GM23338 (cell line): Measurements from ENCODE around the gene SLIT1. TPM values are rescaled to one million over a fixed set of nuclear protein-coding genes. Genes with fewer than 3 reads are reported as not detected.
A peak's percentile ranks its signal among the peaks of the same experiment; 100 is the strongest.

Source experiments
- ATAC-seq: fragments of 200-7000 bp; cut with Tn5 transposase; 3 replicates; pipeline ENCODE4 v1.9.1; 2020
- DNase-seq: peaks from one replicate; pipeline ENCODE4 v3.0.0-alpha.2; 2015; ENCODE audit warnings: low spot score
- H2AFZ ChIP-seq: fragments of 200-600 bp; sonication (generic); 2 replicates; pipeline ENCODE4 v1.8.0; 2016; ENCODE audit warnings: antibody characterized with exemption, mild to moderate bottlenecking, moderate library complexity
- H3F3A ChIP-seq: fragments of 200-600 bp; sonication (generic); replicated peaks from 2 replicates; pipeline ENCODE4 v1.8.0; 2017; ENCODE audit warnings: antibody characterized with exemption, mixed run types, low read depth
- H3K27ac ChIP-seq: fragments of 200-600 bp; sonication (generic); 2 replicates; pipeline ENCODE4 v1.6.1; 2016; ENCODE audit warnings: low read depth
- H3K27me3 ChIP-seq: fragments of 200-600 bp; sonication (generic); 2 replicates; pipeline ENCODE4 v1.8.0; 2016; ENCODE audit warnings: mild to moderate bottlenecking, mixed run types, moderate library complexity; ENCODE audit not compliant: insufficient read depth
- H3K36me3 ChIP-seq: fragments of 200-600 bp; sonication (generic); 2 replicates; pipeline ENCODE4 v1.8.0; 2016; ENCODE audit warnings: mild to moderate bottlenecking; ENCODE audit not compliant: insufficient read depth
- H3K4me1 ChIP-seq: fragments of 200-600 bp; sonication (generic); 2 replicates; pipeline ENCODE4 v1.8.0; 2016; ENCODE audit warnings: mild to moderate bottlenecking, moderate library complexity; ENCODE audit not compliant: insufficient read depth
- H3K4me2 ChIP-seq: fragments of 200-600 bp; sonication (generic); 2 replicates; pipeline ENCODE4 v1.7.1; 2017; ENCODE audit warnings: mixed run types
- H3K4me3 ChIP-seq: fragments of 200-600 bp; sonication (generic); 2 replicates; pipeline ENCODE4 v1.6.1; 2016; ENCODE audit warnings: mixed run types
- H3K79me2 ChIP-seq: fragments of 200-600 bp; sonication (generic); replicated peaks from 2 replicates; pipeline ENCODE4 v1.8.0; 2017; ENCODE audit warnings: mild to moderate bottlenecking; ENCODE audit not compliant: insufficient read depth
- H3K9me2 ChIP-seq: fragments of 200-600 bp; sonication (generic); 2 replicates; pipeline ENCODE4 v1.8.0; 2017; ENCODE audit not compliant: insufficient read depth
- H4K20me1 ChIP-seq: fragments of 200-600 bp; sonication (generic); replicated peaks from 2 replicates; pipeline ENCODE4 v1.8.0; 2017; ENCODE audit warnings: mild to moderate bottlenecking; ENCODE audit not compliant: insufficient read depth
- H3K27ac Mint-ChIP-seq: 2 replicates; pipeline ENCODE4 v1.8.0; 2020; ENCODE audit warnings: inconsistent platforms, mild to moderate bottlenecking, moderate library complexity, mixed read lengths
- H3K27me3 Mint-ChIP-seq: 3 replicates; pipeline ENCODE4 v1.8.0; 2022; ENCODE audit warnings: low read depth, mild to moderate bottlenecking, moderate library complexity, mixed read lengths, inconsistent platforms; ENCODE audit not compliant: insufficient read depth, poor library complexity
- H3K36me3 Mint-ChIP-seq: 3 replicates; pipeline ENCODE4 v1.8.0; 2021; ENCODE audit warnings: low read depth, mild to moderate bottlenecking, inconsistent platforms, moderate library complexity, mixed read lengths
- H3K4me1 Mint-ChIP-seq: 3 replicates; pipeline ENCODE4 v1.8.0; 2020; ENCODE audit warnings: mild to moderate bottlenecking, inconsistent platforms, mixed read lengths
- H3K4me3 Mint-ChIP-seq: 3 replicates; pipeline ENCODE4 v1.8.0; 2021; ENCODE audit warnings: moderate library complexity, mild to moderate bottlenecking, inconsistent platforms, mixed read lengths
- H3K9me3 Mint-ChIP-seq: 3 replicates; pipeline ENCODE4 v1.8.0; 2020; ENCODE audit warnings: moderate library complexity, mild to moderate bottlenecking, inconsistent platforms, mixed read lengths
- CREB1 ChIP-seq: fragments of 250-450 bp; sonication (Bioruptor Pico); IDR thresholded peaks from 2 replicates; pipeline ENCODE4 v1.5.0; 2020; ENCODE audit warnings: low read depth, mild to moderate bottlenecking, moderate library complexity
- EZH2 ChIP-seq: fragments of 200-600 bp; sonication (generic); IDR thresholded peaks from one replicate; pipeline ENCODE4 v1.8.0; 2017; ENCODE audit warnings: antibody characterized with exemption, mild to moderate bottlenecking, low read depth; ENCODE audit not compliant: unreplicated experiment
- JUNB ChIP-seq: IDR thresholded peaks from one replicate; pipeline ENCODE4 v1.6.1; 2016; ENCODE audit warnings: antibody characterized with exemption; ENCODE audit not compliant: unreplicated experiment
- NANOG ChIP-seq: IDR thresholded peaks from 2 replicates; pipeline ENCODE4 v1.6.1; 2016; ENCODE audit warnings: antibody characterized with exemption, borderline replicate concordance
- polyA plus RNA-seq: library from polyadenylated mRNA; unstranded; fragments of >200 nt; fragmentation: Nextera tagmentation; extraction: Ambion mirVana; gene quantifications from 2 replicates; pipeline ENCODE4 v1.2.1, GENCODE V29; 2016
- total RNA-seq: library from RNA; depleted of rRNA; stranded (reverse); fragments of >200 nt; shearing (Covaris generic); gene quantifications from 2 replicates; pipeline ENCODE4 v1.2.3, GENCODE V29; 2014
- TF ChIP-seq, protein P1 (sequence below), 2 experiments: fragments of 200-600 bp in 1 of 2; sonication (generic) in 1 of 2; conservative IDR thresholded peaks; 2 replicates each; pipeline versions ENCODE4 v1.5.1 to v1.6.1; 2016 to 2017; ENCODE audit warnings: antibody characterized with exemption in 2 of 2, low read depth in 2 of 2, mild to moderate bottlenecking in 2 of 2, moderate library complexity in 1 of 2
- TF ChIP-seq, protein P2 (sequence below): IDR thresholded peaks from one replicate; pipeline ENCODE4 v1.6.1; 2018; ENCODE audit warnings: antibody characterized with exemption; ENCODE audit not compliant: unreplicated experiment
- TF ChIP-seq, protein P3 (sequence below): IDR thresholded peaks from 2 replicates; pipeline ENCODE4 v1.6.1; 2016; ENCODE audit warnings: antibody characterized with exemption

Gene SLIT1
- total and polyA plus RNA-seq, 2 experiments from 2014 or later = 0.76 to 1.7 TPM

DNA sequence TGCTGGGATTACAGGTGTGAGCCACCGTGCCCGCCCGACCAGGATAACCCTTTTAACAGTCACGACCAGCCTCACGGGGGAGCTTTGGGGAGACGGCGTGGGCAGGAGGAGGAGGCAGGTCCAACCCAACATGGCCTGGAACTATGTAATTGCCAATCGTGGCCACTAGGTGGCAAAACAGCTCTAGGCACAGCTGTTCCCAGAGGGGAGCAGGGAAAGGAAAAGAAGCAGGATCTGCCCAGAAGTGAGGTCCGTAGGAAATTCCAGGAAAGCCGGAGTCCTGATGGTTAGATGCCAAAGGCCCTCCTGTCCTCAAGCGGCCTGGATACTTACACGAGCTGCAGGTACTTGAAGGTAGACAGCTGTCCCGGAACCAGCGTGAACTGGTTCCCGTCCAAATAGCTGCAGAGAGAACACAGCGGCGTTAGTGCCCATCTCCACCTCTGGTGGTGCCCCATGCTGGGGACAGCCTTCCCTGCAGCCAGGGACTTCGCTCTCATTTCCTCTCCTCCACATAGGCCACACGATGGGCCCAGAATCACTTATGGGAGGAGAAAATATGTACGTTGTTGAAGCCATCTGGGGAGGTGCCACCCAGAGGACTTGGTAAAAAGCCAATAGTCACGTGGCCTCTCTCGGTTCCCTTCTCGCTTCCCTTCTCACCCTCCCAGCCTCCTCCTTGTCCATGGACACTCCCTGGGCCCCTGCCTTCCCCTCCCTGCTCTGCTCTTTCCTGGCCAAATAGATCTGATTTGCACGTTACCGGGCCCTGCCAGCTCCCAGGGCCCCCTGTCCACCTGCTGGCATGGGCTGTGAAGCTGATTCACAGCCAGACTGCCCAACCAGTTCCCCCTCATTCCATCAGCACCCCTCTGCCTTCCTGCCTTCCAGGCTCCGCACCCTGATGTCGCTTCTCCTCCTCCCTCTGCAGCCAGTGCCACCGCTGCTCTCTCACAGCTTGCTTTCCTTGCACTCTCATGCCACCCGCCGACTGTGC lies 148.1 kb downstream of the SLIT1 start:
- no peaks in the 10 kb centered on the region for H3K27me3 ChIP-seq
- H3K9me2 ChIP-seq = no peaks in the 10 kb centered on the region
- TF ChIP-seq, protein P1, sequence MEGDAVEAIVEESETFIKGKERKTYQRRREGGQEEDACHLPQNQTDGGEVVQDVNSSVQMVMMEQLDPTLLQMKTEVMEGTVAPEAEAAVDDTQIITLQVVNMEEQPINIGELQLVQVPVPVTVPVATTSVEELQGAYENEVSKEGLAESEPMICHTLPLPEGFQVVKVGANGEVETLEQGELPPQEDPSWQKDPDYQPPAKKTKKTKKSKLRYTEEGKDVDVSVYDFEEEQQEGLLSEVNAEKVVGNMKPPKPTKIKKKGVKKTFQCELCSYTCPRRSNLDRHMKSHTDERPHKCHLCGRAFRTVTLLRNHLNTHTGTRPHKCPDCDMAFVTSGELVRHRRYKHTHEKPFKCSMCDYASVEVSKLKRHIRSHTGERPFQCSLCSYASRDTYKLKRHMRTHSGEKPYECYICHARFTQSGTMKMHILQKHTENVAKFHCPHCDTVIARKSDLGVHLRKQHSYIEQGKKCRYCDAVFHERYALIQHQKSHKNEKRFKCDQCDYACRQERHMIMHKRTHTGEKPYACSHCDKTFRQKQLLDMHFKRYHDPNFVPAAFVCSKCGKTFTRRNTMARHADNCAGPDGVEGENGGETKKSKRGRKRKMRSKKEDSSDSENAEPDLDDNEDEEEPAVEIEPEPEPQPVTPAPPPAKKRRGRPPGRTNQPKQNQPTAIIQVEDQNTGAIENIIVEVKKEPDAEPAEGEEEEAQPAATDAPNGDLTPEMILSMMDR (conservative IDR thresholded peaks at IDR 0.05; ENCODE audit: low read depth in 2 of 2) = peak; percentile 87 to 95
- no peak for TF ChIP-seq NANOG
- no peak for TF ChIP-seq EZH2
- TF ChIP-seq, protein P2, sequence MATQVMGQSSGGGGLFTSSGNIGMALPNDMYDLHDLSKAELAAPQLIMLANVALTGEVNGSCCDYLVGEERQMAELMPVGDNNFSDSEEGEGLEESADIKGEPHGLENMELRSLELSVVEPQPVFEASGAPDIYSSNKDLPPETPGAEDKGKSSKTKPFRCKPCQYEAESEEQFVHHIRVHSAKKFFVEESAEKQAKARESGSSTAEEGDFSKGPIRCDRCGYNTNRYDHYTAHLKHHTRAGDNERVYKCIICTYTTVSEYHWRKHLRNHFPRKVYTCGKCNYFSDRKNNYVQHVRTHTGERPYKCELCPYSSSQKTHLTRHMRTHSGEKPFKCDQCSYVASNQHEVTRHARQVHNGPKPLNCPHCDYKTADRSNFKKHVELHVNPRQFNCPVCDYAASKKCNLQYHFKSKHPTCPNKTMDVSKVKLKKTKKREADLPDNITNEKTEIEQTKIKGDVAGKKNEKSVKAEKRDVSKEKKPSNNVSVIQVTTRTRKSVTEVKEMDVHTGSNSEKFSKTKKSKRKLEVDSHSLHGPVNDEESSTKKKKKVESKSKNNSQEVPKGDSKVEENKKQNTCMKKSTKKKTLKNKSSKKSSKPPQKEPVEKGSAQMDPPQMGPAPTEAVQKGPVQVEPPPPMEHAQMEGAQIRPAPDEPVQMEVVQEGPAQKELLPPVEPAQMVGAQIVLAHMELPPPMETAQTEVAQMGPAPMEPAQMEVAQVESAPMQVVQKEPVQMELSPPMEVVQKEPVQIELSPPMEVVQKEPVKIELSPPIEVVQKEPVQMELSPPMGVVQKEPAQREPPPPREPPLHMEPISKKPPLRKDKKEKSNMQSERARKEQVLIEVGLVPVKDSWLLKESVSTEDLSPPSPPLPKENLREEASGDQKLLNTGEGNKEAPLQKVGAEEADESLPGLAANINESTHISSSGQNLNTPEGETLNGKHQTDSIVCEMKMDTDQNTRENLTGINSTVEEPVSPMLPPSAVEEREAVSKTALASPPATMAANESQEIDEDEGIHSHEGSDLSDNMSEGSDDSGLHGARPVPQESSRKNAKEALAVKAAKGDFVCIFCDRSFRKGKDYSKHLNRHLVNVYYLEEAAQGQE = no peak
- DNase-seq = peak; percentile 96
- H3K36me3 ChIP-seq = no peaks in the 10 kb centered on the region
- H3K79me2 ChIP-seq = no peaks in the 10 kb centered on the region
- peaks cover 19% of the 10 kb centered on the region for H3K27me3 Mint-ChIP-seq
- ATAC-seq = peak; percentile 93
- H3K4me3 ChIP-seq = peak overlapping the region; percentile 36; the same call in 1 of the 2 replicates
- H4K20me1 ChIP-seq = no peaks in the 10 kb centered on the region
- peaks cover 11% of the 10 kb centered on the region for H3K4me1 ChIP-seq
- H3F3A ChIP-seq = no peaks in the 10 kb centered on the region
- H3K4me3 Mint-ChIP-seq = peak overlapping the region; percentile 39
- H3K36me3 Mint-ChIP-seq = no peaks in the 10 kb centered on the region; the same call in 2 of the 3 replicates
- peak overlapping the region; percentile 75 for H3K4me2 ChIP-seq
- H3K9me3 Mint-ChIP-seq = no peaks in the 10 kb centered on the region
- H2AFZ ChIP-seq = peak overlapping the region; percentile 97; the same call in 1 of the 2 replicates
- H3K4me1 Mint-ChIP-seq = peaks cover 31% of the 10 kb centered on the region
- no peak overlapping the region for H3K27ac ChIP-seq
- H3K27ac Mint-ChIP-seq = no peak overlapping the region

DNA sequence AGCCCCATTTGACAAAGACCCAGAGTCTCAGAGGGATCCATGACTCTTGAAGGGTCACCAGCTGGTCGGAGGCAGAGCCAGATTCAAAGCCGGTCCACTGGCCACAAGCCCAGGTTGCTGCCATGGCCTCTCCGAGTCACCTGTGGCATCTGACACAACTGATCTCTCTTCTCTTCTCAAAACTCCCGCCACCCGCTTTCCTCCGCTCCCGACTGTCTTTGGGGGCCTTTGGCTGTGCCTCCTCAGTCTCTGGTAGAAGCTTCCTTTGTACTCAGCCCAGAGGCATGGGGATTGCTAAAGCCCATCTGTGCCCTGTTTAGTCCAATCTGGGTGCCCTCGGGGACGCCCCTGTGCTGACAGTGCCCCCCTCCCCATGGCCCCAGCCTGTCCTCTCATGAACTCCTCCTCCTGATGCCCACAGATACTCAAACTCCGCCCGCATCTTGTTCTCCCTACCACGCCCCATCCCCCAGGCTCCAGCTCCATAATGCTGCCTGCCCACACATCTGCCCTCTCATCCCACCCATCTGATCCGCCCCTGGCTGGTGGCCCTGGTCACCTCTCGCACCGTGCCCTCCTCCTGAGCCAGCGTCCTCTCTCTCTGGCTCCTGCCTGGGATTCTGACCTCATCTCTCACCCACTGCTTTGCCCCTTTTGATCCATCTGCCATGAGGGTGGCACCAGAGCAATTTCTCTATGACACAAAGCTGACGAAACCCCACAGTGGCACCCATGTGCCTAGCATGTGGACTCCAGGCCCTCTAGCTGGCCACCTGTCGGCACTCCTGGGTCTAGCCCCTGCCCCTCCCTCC lies 150.6 kb downstream of the SLIT1 start:
- H3K4me1 Mint-ChIP-seq = peaks cover 42% of the 10 kb centered on the region
- Histone ChIP-seq H3F3A (no peaks in the 10 kb centered on the region), H3K4me2 (no peak overlapping the region), H3K27me3 (no peaks in the 10 kb centered on the region), H4K20me1 (no peaks in the 10 kb centered on the region), H3K27ac (no peak overlapping the region), H3K9me2 (no peaks in the 10 kb centered on the region), H3K4me1 (peaks cover 17% of the 10 kb centered on the region), H3K4me3 (no peak overlapping the region), H2AFZ (no peak overlapping the region), H3K79me2 (no peaks in the 10 kb centered on the region), H3K36me3 (no peaks in the 10 kb centered on the region)
- H3K27ac Mint-ChIP-seq = no peak overlapping the region
- no peak overlapping the region for H3K4me3 Mint-ChIP-seq
- no peaks in the 10 kb centered on the region; the same call in 2 of the 3 replicates for H3K36me3 Mint-ChIP-seq
- H3K27me3 Mint-ChIP-seq = peaks cover 16% of the 10 kb centered on the region
- DNase-seq = no peak
- ATAC-seq = no peak
- TF ChIP-seq CREB1 (no peak), EZH2 (no peak), JUNB (no peak)
- TF ChIP-seq, protein P3, sequence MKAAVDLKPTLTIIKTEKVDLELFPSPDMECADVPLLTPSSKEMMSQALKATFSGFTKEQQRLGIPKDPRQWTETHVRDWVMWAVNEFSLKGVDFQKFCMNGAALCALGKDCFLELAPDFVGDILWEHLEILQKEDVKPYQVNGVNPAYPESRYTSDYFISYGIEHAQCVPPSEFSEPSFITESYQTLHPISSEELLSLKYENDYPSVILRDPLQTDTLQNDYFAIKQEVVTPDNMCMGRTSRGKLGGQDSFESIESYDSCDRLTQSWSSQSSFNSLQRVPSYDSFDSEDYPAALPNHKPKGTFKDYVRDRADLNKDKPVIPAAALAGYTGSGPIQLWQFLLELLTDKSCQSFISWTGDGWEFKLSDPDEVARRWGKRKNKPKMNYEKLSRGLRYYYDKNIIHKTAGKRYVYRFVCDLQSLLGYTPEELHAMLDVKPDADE = no peak
- TF ChIP-seq, protein P1 (conservative IDR thresholded peaks at IDR 0.05; ENCODE audit: low read depth in 2 of 2) = no peak
- TF ChIP-seq, protein P2 = no peak
- no peaks in the 10 kb centered on the region for H3K9me3 Mint-ChIP-seq
